Suppressor macrophage (primary cell): ENCODE results near the gene ACSF2.

ENCODE experiments used
- DNase-seq, 4 experiments: peaks; one replicate each; pipeline ENCODE4 v3.0.0-alpha.2; 2020 to 2022

Gene ACSF2

GRCh38 chr17:50479522-50480141, 53.6 kb downstream of the ACSF2 start:
- DNase-seq, result peak; percentile 83 to 91 (median 90)

GRCh38 chr17:50480142-50480764, 54.2 kb downstream of the ACSF2 start:
- DNase-seq, result no peak

- DNase-seq, result peak in 2 of 4 experiments; percentile 48 to 49
These were observed 55.0 kb downstream of the ACSF2 start for GRCh38 chr17:50480854-50481490.

GRCh38 chr17:50481648-50482047, 55.6 kb downstream of the ACSF2 start:
- DNase-seq, result no peak

- DNase-seq, result no peak
These were observed 56.1 kb downstream of the ACSF2 start for GRCh38 chr17:50482110-50482509.

GRCh38 chr17:50482516-50482915, 56.5 kb downstream of the ACSF2 start:
- peak; percentile 91 to 95 (median 94) for DNase-seq

- DNase-seq, result no peak
These were observed 57.2 kb downstream of the ACSF2 start for GRCh38 chr17:50483266-50483665.

- DNase-seq, result no peak
These were observed 58.6 kb downstream of the ACSF2 start for GRCh38 chr17:50484386-50485155.

GRCh38 chr17:50487213-50488096, 61.4 kb downstream of the ACSF2 start:
- DNase-seq, result no peak

- no peak for DNase-seq
These were observed 62.9 kb downstream of the ACSF2 start for GRCh38 chr17:50488880-50489279.

GRCh38 chr17:50491505-50491904, 65.5 kb downstream of the ACSF2 start:
- DNase-seq, result peak in 1 of 4 experiments; percentile 21

GRCh38 chr17:50492214-50492613, 66.2 kb downstream of the ACSF2 start:
- DNase-seq, result no peak

GRCh38 chr17:50493744-50494143, 67.7 kb downstream of the ACSF2 start:
- DNase-seq, result no peak

- no peak for DNase-seq
These were observed 69.3 kb downstream of the ACSF2 start for GRCh38 chr17:50495217-50495823.

- no peak for DNase-seq
These were observed 69.9 kb downstream of the ACSF2 start for GRCh38 chr17:50495918-50496317.

GRCh38 chr17:50498021-50498874, 72.2 kb downstream of the ACSF2 start:
- no peak for DNase-seq

GRCh38 chr17:50499270-50499669, 73.3 kb downstream of the ACSF2 start:
- no peak for DNase-seq

GRCh38 chr17:50499721-50500120, 73.7 kb downstream of the ACSF2 start:
- no peak for DNase-seq

GRCh38 chr17:50501054-50501453, 75.0 kb downstream of the ACSF2 start:
- peak; percentile 44 to 62 (median 58) for DNase-seq

GRCh38 chr17:50502301-50502990, 76.4 kb downstream of the ACSF2 start:
- DNase-seq, result peak in 2 of 4 experiments; percentile 22 to 30
